WTC11 (cell line): ENCODE measurements around the gene SELPLG.

Experiments used
- HMGXB4 ChIP-seq: sonication (generic); formaldehyde crosslinking; IDR thresholded peaks from 2 replicates; pipeline ENCODE4 v1.8.1; 2023; ENCODE audit warnings: mild to moderate bottlenecking, moderate library complexity, missing genetic modification reagents
- JUN ChIP-seq: sonication (generic); formaldehyde crosslinking; IDR thresholded peaks from 2 replicates; pipeline ENCODE4 v1.8.0; 2023; ENCODE audit warnings: mild to moderate bottlenecking, missing genetic modification reagents
- STAT6 ChIP-seq: sonication (generic); formaldehyde crosslinking; conservative IDR thresholded peaks from 2 replicates; pipeline ENCODE4 v1.8.1; 2023; ENCODE audit warnings: mild to moderate bottlenecking, low read depth, missing genetic modification reagents, moderate library complexity
- TF ChIP-seq, protein P1 (sequence below): fragments of 200-600 bp; IDR thresholded peaks from 2 replicates; pipeline ENCODE4 v1.8.0; 2022; ENCODE audit warnings: antibody characterized with exemption
- TF ChIP-seq, protein P2 (sequence below): sonication (generic); formaldehyde crosslinking; IDR thresholded peaks from 2 replicates; pipeline ENCODE4 v1.8.1; 2023; ENCODE audit warnings: mild to moderate bottlenecking, missing genetic modification reagents, moderate library complexity

- TF ChIP-seq, protein P1, sequence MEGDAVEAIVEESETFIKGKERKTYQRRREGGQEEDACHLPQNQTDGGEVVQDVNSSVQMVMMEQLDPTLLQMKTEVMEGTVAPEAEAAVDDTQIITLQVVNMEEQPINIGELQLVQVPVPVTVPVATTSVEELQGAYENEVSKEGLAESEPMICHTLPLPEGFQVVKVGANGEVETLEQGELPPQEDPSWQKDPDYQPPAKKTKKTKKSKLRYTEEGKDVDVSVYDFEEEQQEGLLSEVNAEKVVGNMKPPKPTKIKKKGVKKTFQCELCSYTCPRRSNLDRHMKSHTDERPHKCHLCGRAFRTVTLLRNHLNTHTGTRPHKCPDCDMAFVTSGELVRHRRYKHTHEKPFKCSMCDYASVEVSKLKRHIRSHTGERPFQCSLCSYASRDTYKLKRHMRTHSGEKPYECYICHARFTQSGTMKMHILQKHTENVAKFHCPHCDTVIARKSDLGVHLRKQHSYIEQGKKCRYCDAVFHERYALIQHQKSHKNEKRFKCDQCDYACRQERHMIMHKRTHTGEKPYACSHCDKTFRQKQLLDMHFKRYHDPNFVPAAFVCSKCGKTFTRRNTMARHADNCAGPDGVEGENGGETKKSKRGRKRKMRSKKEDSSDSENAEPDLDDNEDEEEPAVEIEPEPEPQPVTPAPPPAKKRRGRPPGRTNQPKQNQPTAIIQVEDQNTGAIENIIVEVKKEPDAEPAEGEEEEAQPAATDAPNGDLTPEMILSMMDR, result no peak
- TF ChIP-seq HMGXB4 (CRISPR knock-in tag) (no peak), STAT6 (CRISPR knock-in tag) (no peak), JUN (no peak)
- TF ChIP-seq, protein P2, sequence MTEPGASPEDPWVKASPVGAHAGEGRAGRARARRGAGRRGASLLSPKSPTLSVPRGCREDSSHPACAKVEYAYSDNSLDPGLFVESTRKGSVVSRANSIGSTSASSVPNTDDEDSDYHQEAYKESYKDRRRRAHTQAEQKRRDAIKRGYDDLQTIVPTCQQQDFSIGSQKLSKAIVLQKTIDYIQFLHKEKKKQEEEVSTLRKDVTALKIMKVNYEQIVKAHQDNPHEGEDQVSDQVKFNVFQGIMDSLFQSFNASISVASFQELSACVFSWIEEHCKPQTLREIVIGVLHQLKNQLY (CRISPR knock-in tag), result no peak
Measured at GRCh38 chr12:108644811-108645120, 11.1 kb upstream of the SELPLG start.
